ENCODE data around the gene WBP1. TPM values are rescaled to one million over a fixed set of nuclear protein-coding genes. Genes with fewer than 3 reads are reported as not detected.
"Not testable (repeated sequence)": the region's sequence is repeated elsewhere in the genome, so short reads cannot be mapped to it uniquely, and the experiment has no call there.

Gene WBP1
- total RNA-seq, 2 experiments from 2014 or later = 32.9 to 35.9 TPM

GRCh38 chr2:74444498-74445318 is 13.5 kb upstream of the WBP1 start:
- Mint-ChIP-seq H3K4me3 (no peak overlapping the region), H3K27me3 (peaks cover 11% of the 10 kb centered on the region), H3K9me3 (no peaks in the 10 kb centered on the region), H3K27ac (no peak overlapping the region), H3K36me3 (no peaks in the 10 kb centered on the region), H3K4me1 (ENCODE audit: low read depth) (peaks cover 10% of the 10 kb centered on the region)
- intact Hi-C loops (cut with micrococcal nuclease) = no loop called here
- ChIA-PET CTCF (no interaction called here), POLR2A (no interaction called here)
- DNase-seq = no peak

GRCh38 chr2:74447230-74447999 is 10.8 kb upstream of the WBP1 start:
- H3K27ac Mint-ChIP-seq = no peak overlapping the region
- intact Hi-C loops (cut with micrococcal nuclease) = no loop called here
- ChIA-PET CTCF (interaction anchor here (0.6 kb wide), 1 partner anchor 14 kb away, joined by 4 read pairs; no protein-coding TSS in a partner anchor), POLR2A (no interaction called here)
- H3K9me3 Mint-ChIP-seq = no peaks in the 10 kb centered on the region
- peaks cover 1% of the 10 kb centered on the region for H3K4me1 Mint-ChIP-seq (ENCODE audit: low read depth)
- peaks cover 3% of the 10 kb centered on the region for H3K27me3 Mint-ChIP-seq
- no peaks in the 10 kb centered on the region for H3K36me3 Mint-ChIP-seq
- no peak overlapping the region for H3K4me3 Mint-ChIP-seq
- DNase-seq = no peak

GRCh38 chr2:74448771-74449170 is 9.5 kb upstream of the WBP1 start:
- CTCF ChIA-PET = no interaction called here

GRCh38 chr2:74450570-74451190 is 7.6 kb upstream of the WBP1 start:
- CTCF ChIA-PET = interaction anchor here (0.7 kb wide), 1 partner anchor 471 kb away, joined by 3 read pairs; no protein-coding TSS in a partner anchor
- Mint-ChIP-seq H3K4me3 (no peak overlapping the region), H3K27ac (no peak overlapping the region), H3K9me3 (no peaks in the 10 kb centered on the region), H3K4me1 (ENCODE audit: low read depth) (peaks cover 23% of the 10 kb centered on the region), H3K27me3 (no peaks in the 10 kb centered on the region), H3K36me3 (peaks cover 1% of the 10 kb centered on the region)
- DNase-seq = no peak
- POLR2A ChIA-PET = no interaction called here
- intact Hi-C loops (cut with micrococcal nuclease) = loop anchor here (10.0 kb wide), 1 partner anchor 1216 kb away; the partner anchor contains the start of genes CCT7 and PRADC1

More at GRCh38 chr2:74448771-74449170, 9.5 kb upstream of the WBP1 start:
- POLR2A ChIA-PET = no interaction called here
- intact Hi-C loops (cut with micrococcal nuclease) = no loop called here
- no peak for DNase-seq
- H3K27ac Mint-ChIP-seq = no peak overlapping the region
- no peaks in the 10 kb centered on the region for H3K9me3 Mint-ChIP-seq
- no peak overlapping the region for H3K4me3 Mint-ChIP-seq
- H3K36me3 Mint-ChIP-seq = no peaks in the 10 kb centered on the region
- H3K4me1 Mint-ChIP-seq (ENCODE audit: low read depth) = peaks cover 10% of the 10 kb centered on the region
- H3K27me3 Mint-ChIP-seq = peaks cover 2% of the 10 kb centered on the region

DNA sequence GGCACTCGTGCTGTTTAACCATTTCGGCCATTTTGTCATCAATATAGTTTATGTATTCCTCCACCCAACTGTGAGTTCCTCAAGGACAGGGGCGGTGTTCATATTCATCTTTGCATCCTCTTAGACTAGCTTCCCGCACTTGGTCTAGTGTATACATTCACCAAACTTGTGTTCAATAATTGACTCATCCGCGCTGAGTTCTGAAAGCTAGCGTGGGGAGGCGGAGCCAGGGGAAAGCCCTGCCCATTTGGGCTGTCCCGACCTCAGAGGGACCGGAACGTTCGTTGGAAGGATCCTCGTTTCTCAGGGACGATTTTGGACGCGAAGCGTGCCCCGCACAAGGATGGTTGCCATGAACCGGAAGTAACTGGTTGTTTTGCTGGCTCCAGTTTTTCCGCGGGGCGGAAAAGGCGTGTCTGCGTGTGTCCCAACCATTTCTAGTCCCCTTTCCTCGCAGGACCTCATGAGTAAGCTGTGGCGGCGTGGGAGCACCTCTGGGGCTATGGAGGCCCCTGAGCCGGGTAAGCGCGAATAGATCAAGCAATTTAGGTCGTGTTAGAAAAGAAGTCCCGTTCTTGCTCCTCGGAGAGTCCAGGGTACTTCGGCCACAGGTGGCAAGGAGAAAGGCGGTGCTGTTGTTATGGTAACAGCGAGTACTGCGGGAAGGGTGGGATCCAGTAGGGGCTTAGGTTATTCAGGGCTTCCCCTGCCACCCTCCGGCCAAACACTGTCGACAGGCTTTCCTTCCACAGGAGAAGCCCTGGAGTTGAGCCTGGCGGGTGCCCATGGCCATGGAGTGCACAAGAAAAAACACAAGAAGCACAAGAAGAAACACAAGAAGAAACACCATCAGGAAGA is 3.4 kb upstream of the WBP1 start, which contains the start of gene INO80B:
Gene INO80B, plus strand, starts transcription at position 434 of the 858 bp plus-strand sequence. Its CDS starts 30 bp downstream, at position 464.
- intact Hi-C loops (cut with micrococcal nuclease) = loop anchor here (1.0 to 10.0 kb wide), 9 partner anchors 15 to 1220 kb away; partner anchors contain the start of genes AUP1, C2orf81, CCT7 and HTRA2
- H3K27ac Mint-ChIP-seq = peak within 1 kb of the TSS; percentile 99
- H3K4me3 Mint-ChIP-seq = peak within 1 kb of the TSS; percentile 87
- DNase-seq = peak; percentile 99
- peaks cover 2% of the 10 kb centered on the region for H3K27me3 Mint-ChIP-seq
- CTCF ChIA-PET = interaction anchor here (0.8 to 2.7 kb wide), 12 partner anchors 10 to 276 kb away, joined by 3 to 25 read pairs (median 4); partner anchors contain the start of genes AUP1, C2orf81, CCDC142 and HTRA2
- no peaks in the 10 kb centered on the region for H3K9me3 Mint-ChIP-seq
- H3K36me3 Mint-ChIP-seq = peaks cover 7% of the 10 kb centered on the region
- peaks cover 53% of the 10 kb centered on the region for H3K4me1 Mint-ChIP-seq (ENCODE audit: low read depth)
- POLR2A ChIA-PET = interaction anchor here (0.5 to 3.0 kb wide), 8 partner anchors 12 to 133 kb away, joined by 3 to 11 read pairs (median 6); partner anchors contain the start of genes AUP1, C2orf81, CCDC142 and HTRA2

GRCh38 chr2:74457129-74457548 is 1.1 kb upstream of the WBP1 start:
- H3K4me3 Mint-ChIP-seq = peak overlapping the region; percentile 87
- no peaks in the 10 kb centered on the region for H3K9me3 Mint-ChIP-seq
- peaks cover 58% of the 10 kb centered on the region for H3K4me1 Mint-ChIP-seq (ENCODE audit: low read depth)
- H3K36me3 Mint-ChIP-seq = peaks cover 13% of the 10 kb centered on the region
- ChIA-PET CTCF (interaction anchor here (0.7 to 3.6 kb wide), 4 partner anchors 14 to 207 kb away, joined by 4 to 19 read pairs (median 14); partner anchors contain the start of genes CCDC142, HTRA2 and TTC31), POLR2A (interaction anchor here (0.9 to 3.0 kb wide), 4 partner anchors 25 to 253 kb away, joined by 3 to 11 read pairs (median 7); partner anchors contain the start of genes AUP1, C2orf81, HTRA2 and WDR54)
- intact Hi-C loops (cut with micrococcal nuclease) = loop anchor here (1.0 to 10.0 kb wide), 2 partner anchors 8 to 1222 kb away; partner anchors contain the start of genes CCT7, MOGS and PRADC1
- no peak for DNase-seq
- peak overlapping the region; percentile 99 for H3K27ac Mint-ChIP-seq
- H3K27me3 Mint-ChIP-seq = peaks cover 2% of the 10 kb centered on the region

DNA sequence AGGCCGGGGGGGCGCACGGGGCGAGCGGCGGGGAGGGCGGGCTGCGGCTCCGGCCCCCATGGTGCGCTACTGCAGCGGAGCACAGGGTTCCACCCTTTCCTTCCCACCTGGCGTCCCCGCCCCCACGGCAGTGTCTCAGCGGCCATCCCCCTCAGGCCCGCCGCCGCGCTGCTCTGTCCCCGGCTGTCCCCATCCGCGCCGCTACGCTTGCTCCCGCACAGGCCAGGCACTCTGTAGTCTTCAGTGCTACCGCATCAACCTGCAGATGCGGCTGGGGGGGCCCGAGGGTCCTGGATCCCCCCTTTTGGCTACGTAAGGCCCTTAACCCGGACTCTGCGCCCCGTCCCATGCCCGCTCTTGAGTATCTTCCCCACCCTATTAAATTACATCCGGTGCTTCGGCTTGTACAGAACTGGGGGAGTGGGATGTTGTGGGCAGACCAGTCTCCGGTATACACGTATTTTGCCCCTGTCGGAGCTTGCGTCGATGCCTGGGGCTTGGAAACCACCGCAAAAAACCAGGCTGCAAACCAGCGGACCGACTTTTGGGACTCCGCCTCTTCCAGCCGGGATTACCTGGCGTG is 598 bp upstream of the WBP1 start:
- intact Hi-C loops (cut with micrococcal nuclease) = loop anchor here (1.0 to 10.0 kb wide), 7 partner anchors 8 to 1223 kb away; partner anchors contain the start of genes AUP1, CCT7, HTRA2 and MOGS

GRCh38 chr2:74458938-74459363 is 713 bp downstream of the WBP1 start:
- Mint-ChIP-seq H3K27ac (peak overlapping the region; percentile 99), H3K27me3 (peaks cover 2% of the 10 kb centered on the region), H3K9me3 (no peaks in the 10 kb centered on the region), H3K4me1 (ENCODE audit: low read depth) (peaks cover 58% of the 10 kb centered on the region), H3K4me3 (peak overlapping the region; percentile 87), H3K36me3 (peaks cover 20% of the 10 kb centered on the region)
- intact Hi-C loops (cut with micrococcal nuclease) = loop anchor here (1.0 to 10.0 kb wide), 6 partner anchors 13 to 1224 kb away; partner anchors contain the start of genes AUP1, CCT7, HTRA2 and MRPL53
- DNase-seq = peak; percentile 46
- ChIA-PET POLR2A (interaction anchor here (1.1 to 3.2 kb wide), 7 partner anchors 10 to 72 kb away, joined by 3 to 20 read pairs (median 10); partner anchors contain the start of genes AUP1, C2orf81, CCDC142 and DQX1), CTCF (interaction anchor here (0.9 to 3.6 kb wide), 6 partner anchors 8 to 72 kb away, joined by 5 to 19 read pairs (median 8); partner anchors contain the start of genes CCDC142, HTRA2, MRPL53 and TTC31)

More for the DNA sequence above, 598 bp upstream of the WBP1 start:
- H3K9me3 Mint-ChIP-seq = no peaks in the 10 kb centered on the region
- POLR2A ChIA-PET = interaction anchor here (0.9 to 3.2 kb wide), 6 partner anchors 14 to 253 kb away, joined by 3 to 20 read pairs (median 12); partner anchors contain the start of genes AUP1, C2orf81, CCDC142 and HTRA2
- H3K4me1 Mint-ChIP-seq (ENCODE audit: low read depth) = peaks cover 55% of the 10 kb centered on the region
- H3K27me3 Mint-ChIP-seq = peaks cover 2% of the 10 kb centered on the region
- H3K4me3 Mint-ChIP-seq = peak overlapping the region; percentile 87
- H3K27ac Mint-ChIP-seq = peak overlapping the region; percentile 99
- CTCF ChIA-PET = interaction anchor here (0.9 to 3.6 kb wide), 4 partner anchors 9 to 74 kb away, joined by 5 to 19 read pairs (median 14); partner anchors contain the start of genes CCDC142, HTRA2 and TTC31
- peak; percentile 89 for DNase-seq
- peaks cover 13% of the 10 kb centered on the region for H3K36me3 Mint-ChIP-seq

- Mint-ChIP-seq H3K4me1 (ENCODE audit: low read depth) (peaks cover 58% of the 10 kb centered on the region), H3K36me3 (peaks cover 20% of the 10 kb centered on the region), H3K4me3 (peak overlapping the region; percentile 87), H3K27ac (peak overlapping the region; percentile 74)
- intact Hi-C loops (cut with micrococcal nuclease) = loop anchor here (10.0 kb wide), 1 partner anchor 1225 kb away; the partner anchor contains the start of genes CCT7 and PRADC1
- H3K27me3 Mint-ChIP-seq, DNase-seq, H3K9me3 Mint-ChIP-seq: not testable (repeated sequence)
- CTCF ChIA-PET = interaction anchor here (3.2 kb wide), 1 partner anchor 23 kb away, joined by 17 read pairs; the partner anchor contains the start of genes CCDC142 and TTC31
- POLR2A ChIA-PET = interaction anchor here (0.6 to 3.2 kb wide), 7 partner anchors 9 to 71 kb away, joined by 3 to 20 read pairs (median 6); partner anchors contain the start of genes AUP1, CCDC142, DQX1 and HTRA2
Measured at GRCh38 chr2:74459503-74460118, 1.4 kb downstream of the WBP1 start.
